ENCODE measurements around the gene PPM1H.
"Not testable (repeated sequence)": the region's sequence is repeated elsewhere in the genome, so short reads cannot be mapped to it uniquely, and the experiment has no call there.

PPM1H gene

GRCh38 chr12:62834971-62835547 lies 99.9 kb downstream of the PPM1H start:
- DNase-seq: no peak

GRCh38 chr12:62834406-62834805 lies 100.5 kb downstream of the PPM1H start:
- no peak for DNase-seq

GRCh38 chr12:62833634-62834033 lies 101.3 kb downstream of the PPM1H start:
- no peak for DNase-seq

- no peak for DNase-seq
Measured at GRCh38 chr12:62832558-62832957, 102.4 kb downstream of the PPM1H start.

- DNase-seq: no peak
Measured at GRCh38 chr12:62832027-62832426, 102.9 kb downstream of the PPM1H start.

GRCh38 chr12:62827855-62828254 lies 107.1 kb downstream of the PPM1H start:
- DNase-seq: no peak

GRCh38 chr12:62827042-62827441 lies 107.9 kb downstream of the PPM1H start:
- no peak for DNase-seq

GRCh38 chr12:62817556-62818271 lies 117.2 kb downstream of the PPM1H start:
- peak; percentile 38 for DNase-seq

- DNase-seq: no peak
Measured at GRCh38 chr12:62814243-62814642, 120.7 kb downstream of the PPM1H start.

GRCh38 chr12:62813031-62813829 lies 121.7 kb downstream of the PPM1H start:
- DNase-seq: peak; percentile 39

GRCh38 chr12:62811481-62811880 lies 123.5 kb downstream of the PPM1H start:
- DNase-seq: not testable (repeated sequence)

GRCh38 chr12:62808166-62808879 lies 126.6 kb downstream of the PPM1H start:
- DNase-seq: no peak

GRCh38 chr12:62806893-62807292 lies 128.1 kb downstream of the PPM1H start:
- no peak for DNase-seq

- no peak for DNase-seq
Measured at GRCh38 chr12:62806244-62806836, 128.6 kb downstream of the PPM1H start.

GRCh38 chr12:62805517-62805916 lies 129.4 kb downstream of the PPM1H start:
- no peak for DNase-seq

- DNase-seq: no peak
Measured at GRCh38 chr12:62803756-62804155, 131.2 kb downstream of the PPM1H start.

GRCh38 chr12:62802984-62803383 lies 132.0 kb downstream of the PPM1H start:
- DNase-seq: no peak

GRCh38 chr12:62802321-62802720 lies 132.6 kb downstream of the PPM1H start:
- DNase-seq: no peak

GRCh38 chr12:62801796-62802195 lies 133.2 kb downstream of the PPM1H start:
- DNase-seq: no peak

GRCh38 chr12:62800707-62801400 lies 134.1 kb downstream of the PPM1H start:
- DNase-seq: no peak

- no peak for DNase-seq
Measured at GRCh38 chr12:62799766-62800406, 135.1 kb downstream of the PPM1H start.

Data from right kidney (tissue), 1 donor.